ENCODE results near the gene LAIR2. TPM values are rescaled to one million over a fixed set of nuclear protein-coding genes. Genes with fewer than 3 reads are reported as not detected.

LAIR2 gene
- polyA plus RNA-seq, 1 donor = not detected

DNA sequence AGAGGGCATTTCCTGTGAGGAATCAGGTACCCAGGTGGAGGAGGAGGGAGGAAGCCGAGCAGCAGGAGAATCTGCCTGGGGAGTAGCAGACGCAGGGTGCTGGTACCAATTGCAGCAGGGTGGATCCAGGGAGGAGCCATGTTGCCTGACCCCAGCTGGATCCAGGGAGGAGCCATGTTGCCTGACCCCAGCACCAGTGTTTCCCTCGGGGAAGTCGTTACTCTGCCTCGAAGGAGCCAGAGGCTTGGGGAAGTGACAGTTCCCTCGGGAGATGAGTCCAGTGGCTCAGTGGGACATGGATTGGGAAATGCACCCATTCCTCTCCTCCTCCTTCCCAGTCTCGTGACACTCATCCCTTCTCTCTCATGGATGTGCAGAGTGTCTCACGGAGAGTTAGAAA lies 31.5 kb downstream of the LAIR2 start:
- DNase-seq (ENCODE audit: low read depth) = no peak

DNA sequence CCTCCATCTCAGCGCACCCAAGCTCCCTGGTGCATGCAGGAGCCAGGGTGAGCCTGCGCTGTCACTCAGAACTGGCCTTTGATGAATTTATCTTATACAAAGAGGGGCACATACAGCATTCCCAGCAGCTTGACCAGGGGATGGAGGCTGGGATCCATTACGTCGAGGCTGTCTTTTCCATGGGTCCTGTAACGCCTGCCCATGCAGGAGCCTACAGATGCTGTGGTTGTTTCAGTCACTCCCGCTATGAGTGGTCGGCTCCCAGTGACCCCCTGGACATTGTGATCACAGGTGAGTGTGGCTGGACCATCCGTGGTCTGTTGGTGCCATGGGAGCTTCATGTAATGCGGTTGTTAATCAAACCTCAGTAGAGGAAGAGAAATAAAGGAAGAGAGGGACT lies 33.0 kb downstream of the LAIR2 start:
- no peak for DNase-seq (ENCODE audit: low read depth)

DNA sequence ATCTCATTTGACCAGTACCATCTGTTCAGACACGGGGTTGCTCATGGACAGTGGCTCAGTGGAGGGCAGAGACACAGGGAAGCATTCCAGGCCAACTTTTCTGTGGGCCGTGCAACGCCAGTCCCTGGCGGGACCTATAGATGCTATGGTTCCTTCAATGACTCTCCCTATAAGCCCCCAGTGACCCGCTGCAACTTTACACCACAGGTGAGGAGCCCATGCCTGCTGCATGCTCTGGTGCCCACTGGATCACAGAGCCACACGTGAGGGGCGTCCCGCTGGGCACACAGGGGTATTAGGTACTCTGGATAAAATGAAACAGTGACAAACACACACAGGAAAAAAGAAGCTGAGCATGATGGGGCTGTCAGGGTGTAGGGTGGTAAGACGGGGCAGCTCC lies 34.3 kb downstream of the LAIR2 start:
- no peak for DNase-seq (ENCODE audit: low read depth)

DNA sequence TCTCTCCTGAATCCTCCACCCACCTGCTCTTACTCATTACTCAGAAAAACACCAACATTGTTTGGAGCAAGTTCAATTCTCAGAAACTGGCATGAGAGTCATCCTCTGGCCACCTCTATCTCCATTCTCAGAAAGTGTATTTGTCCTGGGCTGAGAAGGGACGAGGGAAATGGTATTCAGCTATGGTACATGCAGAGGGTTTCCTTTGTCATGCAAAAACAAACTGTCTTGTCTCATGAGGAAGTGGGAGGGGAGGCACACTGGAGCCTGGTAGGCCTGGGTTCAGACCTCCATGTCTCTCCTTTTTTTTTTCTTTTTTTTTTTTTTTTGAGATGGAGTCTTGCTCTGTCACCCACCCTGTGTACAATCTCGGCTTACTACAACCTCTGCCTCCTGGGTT lies 39.1 kb downstream of the LAIR2 start:
- DNase-seq (ENCODE audit: low read depth) = no peak

DNA sequence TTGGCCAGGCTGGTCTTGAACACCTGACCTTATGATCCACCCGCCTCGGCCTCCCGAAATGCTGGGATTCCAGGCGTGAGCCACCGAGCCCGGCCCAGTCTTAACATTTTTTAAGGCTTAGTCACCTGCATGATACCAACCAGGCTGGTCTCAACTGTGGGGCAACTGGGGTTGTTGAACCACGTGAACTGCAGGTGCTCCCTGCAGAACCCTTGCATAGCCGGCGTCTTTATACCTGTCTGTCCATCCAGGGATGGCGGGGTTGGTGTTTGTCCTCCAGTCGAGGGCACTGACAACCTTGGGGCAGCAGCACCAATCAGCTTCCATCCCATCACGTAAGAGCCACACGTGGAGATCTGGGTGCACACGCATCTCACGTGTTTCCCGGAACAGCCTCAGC lies 46.2 kb downstream of the LAIR2 start:
- no peak for DNase-seq (ENCODE audit: low read depth)

DNA sequence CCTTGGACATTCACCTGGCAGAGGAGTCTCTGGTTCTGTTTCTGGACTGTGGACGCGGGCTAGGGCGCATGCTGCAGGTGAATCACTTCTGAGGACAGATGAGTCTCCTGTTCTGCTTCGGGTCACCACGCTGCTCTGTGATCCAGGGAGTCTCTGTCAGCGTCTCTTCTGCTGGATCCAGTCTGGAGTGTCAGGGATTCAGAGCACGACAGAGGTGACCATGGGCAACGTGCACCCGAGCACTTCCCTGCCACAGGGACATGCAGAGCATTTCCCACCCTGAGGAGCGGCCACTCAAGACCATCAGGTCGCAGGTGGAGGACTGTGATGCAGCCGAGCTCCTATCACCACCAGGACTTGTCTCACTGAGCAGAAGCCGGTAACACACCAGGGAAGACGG lies 46.6 kb downstream of the LAIR2 start:
- no peak for DNase-seq (ENCODE audit: low read depth)

DNA sequence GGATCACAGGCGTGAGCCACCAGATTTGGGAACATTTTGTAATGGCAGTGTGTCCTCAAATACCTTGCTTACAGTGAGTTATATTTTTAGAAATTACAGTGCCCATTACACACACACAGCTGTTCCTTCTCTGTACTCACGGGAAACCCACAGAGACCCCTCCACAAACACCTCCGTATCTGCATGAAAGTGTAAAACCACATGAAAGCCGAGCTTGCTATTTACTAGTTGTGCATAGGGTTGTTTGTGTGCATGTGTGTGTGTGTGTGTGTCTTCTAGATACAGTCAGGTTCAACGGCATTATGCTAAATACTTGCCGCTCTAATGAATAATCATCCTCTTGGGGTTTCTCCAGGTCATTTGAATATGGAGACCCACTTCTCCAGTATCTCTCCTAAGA lies 48.7 kb downstream of the LAIR2 start:
- no peak for DNase-seq (ENCODE audit: low read depth)

DNA sequence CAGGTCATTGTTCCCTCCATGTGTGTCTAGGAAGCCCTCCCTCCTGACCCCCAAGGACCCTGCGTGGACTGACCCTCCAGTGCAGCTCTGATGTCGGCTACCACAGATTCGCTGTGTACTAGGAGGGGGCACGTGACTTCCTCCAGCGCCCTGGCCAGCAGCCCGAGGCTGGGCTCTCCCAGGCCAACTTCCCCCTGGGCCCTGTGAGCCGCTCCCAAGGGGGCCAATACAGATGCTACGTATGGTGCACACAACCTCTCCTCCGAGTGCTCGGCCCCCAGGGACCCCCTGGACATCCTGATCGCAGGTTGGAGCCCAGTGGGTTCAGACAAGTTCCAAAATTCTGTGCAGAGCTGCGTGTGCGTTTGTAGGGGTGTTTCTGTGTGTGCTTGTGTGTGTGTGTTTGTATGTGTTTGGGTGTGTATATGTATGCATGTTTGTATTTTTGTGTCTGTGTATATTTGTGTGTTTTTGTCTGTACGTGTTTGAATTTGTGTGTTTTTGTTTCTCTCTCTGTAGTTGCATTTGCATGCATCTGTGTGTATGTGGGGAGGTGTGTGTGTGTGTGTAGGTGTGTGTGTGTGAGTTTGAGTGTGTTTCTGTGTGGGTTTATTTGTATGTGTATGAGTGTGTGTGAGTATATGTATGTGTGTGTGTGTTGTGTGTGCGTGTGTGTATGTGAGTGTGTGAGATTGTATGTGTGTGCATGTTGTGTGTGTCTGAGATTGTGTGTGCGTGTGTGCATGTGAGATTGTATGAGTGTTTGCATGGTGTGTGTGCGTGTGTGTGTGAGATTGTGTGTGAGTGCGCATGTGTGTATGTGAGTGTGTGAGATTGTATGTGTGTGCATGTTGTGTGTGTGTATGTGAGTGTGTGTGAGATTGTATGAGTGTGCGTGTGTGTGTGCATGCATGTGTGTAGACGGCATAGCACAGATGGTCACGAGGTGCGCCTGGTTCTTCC lies 49.6 kb downstream of the LAIR2 start:
- no peak for DNase-seq (ENCODE audit: low read depth)

DNA sequence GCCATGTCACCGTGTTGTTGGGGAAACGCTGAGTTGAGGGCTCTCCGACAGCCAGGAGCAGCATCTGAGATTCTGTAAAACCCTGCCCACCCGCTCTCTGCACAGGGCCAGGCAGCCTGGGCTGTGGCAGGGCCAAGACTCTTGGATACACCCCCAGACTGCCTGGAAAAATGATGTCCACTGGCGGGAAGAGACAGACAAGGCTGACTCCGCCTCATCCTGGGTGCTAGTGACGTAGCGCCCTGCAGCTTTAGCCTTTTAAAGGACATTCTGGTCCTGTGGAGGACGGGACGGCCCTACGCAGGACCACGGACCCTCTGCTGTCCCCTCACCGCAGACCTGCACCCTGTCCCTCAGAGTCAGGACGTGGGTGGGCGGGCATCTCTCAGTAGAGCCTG lies 50.3 kb downstream of the LAIR2 start:
- no peak for DNase-seq (ENCODE audit: low read depth)

DNA sequence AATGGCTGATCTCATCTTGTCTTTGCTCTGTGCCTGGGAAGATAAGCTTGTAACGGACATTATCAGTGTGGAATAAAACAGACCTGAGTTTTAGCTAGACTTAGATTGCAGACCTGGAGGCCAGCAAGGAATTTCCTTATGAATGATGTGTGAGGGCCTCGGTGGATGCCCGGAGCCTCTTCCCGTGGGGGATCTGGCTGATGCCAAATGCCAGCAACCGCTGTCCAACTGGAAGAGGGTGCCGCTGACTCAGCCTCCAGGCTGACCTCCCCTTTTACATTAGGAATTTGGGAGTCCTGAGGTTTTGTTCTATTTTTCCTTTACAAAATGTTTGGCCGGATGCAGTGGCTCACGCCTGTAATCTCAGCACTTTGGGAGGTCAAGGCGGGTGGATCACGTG lies 51.4 kb downstream of the LAIR2 start:
- DNase-seq (ENCODE audit: low read depth) = no peak

DNA sequence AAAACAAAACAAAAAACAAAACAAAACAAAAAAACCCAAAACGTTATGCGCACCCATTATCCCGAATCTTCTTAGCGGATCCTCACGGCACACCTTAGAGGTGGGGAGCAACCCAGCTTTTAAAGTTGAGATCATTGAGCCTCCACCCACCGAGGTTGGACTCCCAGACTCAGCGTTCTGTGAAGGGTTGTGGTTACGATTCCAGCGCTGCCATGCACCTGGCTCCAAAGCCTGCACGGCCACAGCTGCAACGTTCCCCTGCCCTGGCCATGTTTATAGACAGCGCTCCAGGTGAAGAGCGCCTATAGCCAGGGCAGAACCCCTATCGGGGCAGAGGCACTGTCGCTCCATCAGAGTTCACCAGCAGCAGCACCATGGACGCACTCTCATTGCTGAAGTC lies 52.3 kb downstream of the LAIR2 start:
- DNase-seq (ENCODE audit: low read depth) = no peak

DNA sequence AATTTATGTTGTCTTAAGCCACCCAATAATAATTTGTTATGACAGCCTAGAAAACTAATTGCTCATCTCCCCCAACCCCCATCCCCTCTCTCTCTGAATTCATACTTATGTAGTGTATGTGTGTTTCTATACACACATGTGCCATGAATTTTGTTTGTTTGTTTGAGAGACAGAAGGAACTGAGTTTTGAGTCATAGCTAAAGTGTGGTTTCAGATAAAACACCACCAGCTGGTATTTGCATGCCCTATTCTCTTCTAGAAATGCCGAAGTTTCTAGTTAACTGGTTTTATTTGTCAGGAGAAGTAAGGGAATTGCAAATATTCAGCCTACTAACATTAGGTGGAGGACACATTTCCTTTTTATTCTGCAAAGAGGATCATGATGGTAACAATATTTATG lies 53.6 kb downstream of the LAIR2 start:
- no peak for DNase-seq (ENCODE audit: low read depth)

DNA sequence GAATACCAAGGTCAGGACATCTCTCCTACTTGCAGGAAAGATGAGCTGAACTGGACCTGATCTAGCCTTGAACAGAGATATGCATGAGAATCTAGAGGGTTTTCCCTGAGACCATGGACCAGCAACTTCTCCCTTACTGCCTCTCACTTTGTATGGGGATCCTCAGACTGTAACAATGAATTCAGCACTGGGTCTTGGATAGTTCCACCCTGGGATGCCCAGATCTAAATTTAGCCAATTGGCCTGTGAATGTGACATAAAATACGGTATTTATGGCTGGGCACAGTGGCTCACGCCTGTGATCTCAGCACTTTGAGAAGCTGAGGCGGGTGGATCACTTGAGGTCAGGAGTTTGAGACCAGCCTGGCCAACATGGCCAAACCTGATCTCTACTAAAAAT lies 55.7 kb downstream of the LAIR2 start:
- no peak for DNase-seq (ENCODE audit: low read depth)

Other genes starting within 250 kb of the LAIR2 start
- 8.1 TPM for gene LILRB5, start 245.6 kb upstream of the LAIR2 start, polyA plus RNA-seq (ENCODE audit: insufficient read length)
- gene LILRB2, start 221.7 kb upstream of the LAIR2 start, polyA plus RNA-seq (ENCODE audit: insufficient read length) = 1.9 TPM
- gene LILRA5, start 189.7 kb upstream of the LAIR2 start, polyA plus RNA-seq (ENCODE audit: insufficient read length) = 0.44 TPM
- gene LILRA4, start 163.7 kb upstream of the LAIR2 start, polyA plus RNA-seq (ENCODE audit: insufficient read length) = not detected
- gene LAIR1, start 137.9 kb upstream of the LAIR2 start, polyA plus RNA-seq (ENCODE audit: insufficient read length) = 6.6 TPM
- gene TTYH1, start 87.4 kb upstream of the LAIR2 start, polyA plus RNA-seq (ENCODE audit: insufficient read length) = 3.9 TPM
- 120 TPM for gene LENG8, start 53.6 kb upstream of the LAIR2 start, polyA plus RNA-seq (ENCODE audit: insufficient read length)
- gene LENG9, start 39.1 kb upstream of the LAIR2 start, polyA plus RNA-seq (ENCODE audit: insufficient read length) = 1.8 TPM
- 29.2 TPM for gene CDC42EP5, start 29.5 kb upstream of the LAIR2 start, polyA plus RNA-seq (ENCODE audit: insufficient read length)
- gene LILRA2, start 71.0 kb downstream of the LAIR2 start, polyA plus RNA-seq (ENCODE audit: insufficient read length) = 0.81 TPM
- 0.46 TPM for gene LILRA1, start 90.8 kb downstream of the LAIR2 start, polyA plus RNA-seq (ENCODE audit: insufficient read length)
- 1.1 TPM for gene LILRB1, start 127.7 kb downstream of the LAIR2 start, polyA plus RNA-seq (ENCODE audit: insufficient read length)
- 0.63 TPM for gene LILRB4, start 160.2 kb downstream of the LAIR2 start, polyA plus RNA-seq (ENCODE audit: insufficient read length)
- gene KIR3DL3, start 221.6 kb downstream of the LAIR2 start, polyA plus RNA-seq (ENCODE audit: insufficient read length) = not detected
- gene KIR2DL3, start 235.7 kb downstream of the LAIR2 start, polyA plus RNA-seq (ENCODE audit: insufficient read length) = not detected

Data from forelimb muscle (tissue), 1 donor.